Activated T-helper 1 cell treated with anti-CD3 and anti-CD28 coated beads, Interleukin-2, amount 50 U/mL, for 16 hours (primary cell): ENCODE results near the gene ALDOA.

Source experiments
- DNase-seq, 2 donors: peaks; one replicate each; pipeline ENCODE4 v3.0.0-alpha.2; 2020; ENCODE audit warnings: low read depth in 1 of 2, low spot score in 1 of 2

The ALDOA gene

GRCh38 chr16:30068750-30069610 lies 3.4 kb downstream of the ALDOA start:
- peak in 1 of 2 donors; percentile 34 for DNase-seq

- DNase-seq = no peak
Observed at GRCh38 chr16:30069611-30070462, 4.3 kb downstream of the ALDOA start.

- no peak for DNase-seq
Observed at GRCh38 chr16:30070490-30070889, 4.9 kb downstream of the ALDOA start.

- DNase-seq = peak; percentile 77 to 85
Observed at GRCh38 chr16:30075503-30076275, 10.1 kb downstream of the ALDOA start, which contains the start of gene PPP4C. Gene PPP4C, plus strand, starts transcription at chr16:30075994. Its CDS starts 384 bp downstream, at chr16:30076378.

- DNase-seq = no peak
Observed at GRCh38 chr16:30076276-30076791, 10.8 kb downstream of the ALDOA start.

- DNase-seq = no peak
Observed at GRCh38 chr16:30077656-30078055, 12.1 kb downstream of the ALDOA start.

GRCh38 chr16:30078744-30079143 lies 13.2 kb downstream of the ALDOA start:
- DNase-seq = no peak

GRCh38 chr16:30079480-30079879 lies 13.9 kb downstream of the ALDOA start:
- DNase-seq = no peak

GRCh38 chr16:30082545-30083090 lies 17.1 kb downstream of the ALDOA start:
- DNase-seq = no peak

- no peak for DNase-seq
Observed at GRCh38 chr16:30083216-30084055, 17.9 kb downstream of the ALDOA start.

- no peak for DNase-seq
Observed at GRCh38 chr16:30084096-30084815, 18.7 kb downstream of the ALDOA start.

GRCh38 chr16:30084816-30085159 lies 19.2 kb downstream of the ALDOA start:
- DNase-seq = no peak

GRCh38 chr16:30085247-30085646 lies 19.7 kb downstream of the ALDOA start:
- DNase-seq = no peak

GRCh38 chr16:30085820-30086219 lies 20.3 kb downstream of the ALDOA start:
- no peak for DNase-seq

GRCh38 chr16:30086291-30087140 lies 21.0 kb downstream of the ALDOA start:
- DNase-seq = no peak

- DNase-seq = no peak
Observed at GRCh38 chr16:30087181-30087898, 21.8 kb downstream of the ALDOA start.

GRCh38 chr16:30088237-30088831 lies 22.8 kb downstream of the ALDOA start:
- DNase-seq = no peak
